Hepatocyte (in vitro differentiated cells): ENCODE results near the gene AGBL2.

ENCODE experiments used
- EZH2 ChIP-seq: fragments of 200-600 bp; sonication (generic); IDR thresholded peaks from 2 replicates; pipeline ENCODE4 v1.6.1; 2016; ENCODE audit warnings: antibody characterized with exemption, mild to moderate bottlenecking, borderline replicate concordance
- EZH2phosphoT487 ChIP-seq: fragments of 200-600 bp; sonication (generic); IDR thresholded peaks from one replicate; pipeline ENCODE4 v1.6.1; 2018; ENCODE audit warnings: antibody characterized with exemption, mild to moderate bottlenecking, low read depth, moderate library complexity; ENCODE audit not compliant: unreplicated experiment, severe bottlenecking
- TF ChIP-seq, protein P1 (sequence below): fragments of 200-600 bp; sonication (generic); IDR thresholded peaks from 2 replicates; pipeline ENCODE4 v1.5.1; 2016; ENCODE audit warnings: antibody characterized with exemption, mild to moderate bottlenecking; ENCODE audit not compliant: poor library complexity

DNA sequence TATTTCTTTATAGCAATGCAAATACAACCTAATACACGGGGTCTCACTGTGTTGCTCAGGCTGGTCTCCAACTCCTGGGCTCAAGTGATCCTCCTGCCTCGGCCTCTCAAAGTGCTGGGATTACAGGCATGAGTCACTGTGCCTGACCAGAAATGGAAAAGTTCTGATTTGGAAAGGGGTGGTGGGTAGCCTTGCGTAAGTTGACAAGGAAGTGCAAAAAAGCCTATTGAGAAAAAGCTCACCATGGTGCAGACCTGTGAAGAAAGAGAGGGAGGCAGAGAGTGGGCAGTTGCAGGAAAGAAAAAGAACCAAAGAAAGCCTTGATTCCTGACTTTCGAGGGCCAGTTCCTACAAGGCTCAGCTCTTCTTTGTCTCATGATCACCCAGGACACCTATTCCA lies 27.1 kb downstream of the AGBL2 start:
- TF ChIP-seq, protein P1, sequence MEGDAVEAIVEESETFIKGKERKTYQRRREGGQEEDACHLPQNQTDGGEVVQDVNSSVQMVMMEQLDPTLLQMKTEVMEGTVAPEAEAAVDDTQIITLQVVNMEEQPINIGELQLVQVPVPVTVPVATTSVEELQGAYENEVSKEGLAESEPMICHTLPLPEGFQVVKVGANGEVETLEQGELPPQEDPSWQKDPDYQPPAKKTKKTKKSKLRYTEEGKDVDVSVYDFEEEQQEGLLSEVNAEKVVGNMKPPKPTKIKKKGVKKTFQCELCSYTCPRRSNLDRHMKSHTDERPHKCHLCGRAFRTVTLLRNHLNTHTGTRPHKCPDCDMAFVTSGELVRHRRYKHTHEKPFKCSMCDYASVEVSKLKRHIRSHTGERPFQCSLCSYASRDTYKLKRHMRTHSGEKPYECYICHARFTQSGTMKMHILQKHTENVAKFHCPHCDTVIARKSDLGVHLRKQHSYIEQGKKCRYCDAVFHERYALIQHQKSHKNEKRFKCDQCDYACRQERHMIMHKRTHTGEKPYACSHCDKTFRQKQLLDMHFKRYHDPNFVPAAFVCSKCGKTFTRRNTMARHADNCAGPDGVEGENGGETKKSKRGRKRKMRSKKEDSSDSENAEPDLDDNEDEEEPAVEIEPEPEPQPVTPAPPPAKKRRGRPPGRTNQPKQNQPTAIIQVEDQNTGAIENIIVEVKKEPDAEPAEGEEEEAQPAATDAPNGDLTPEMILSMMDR, result no peak
- TF ChIP-seq EZH2 (no peak), EZH2phosphoT487 (no peak)
